DMS114 treated with DMSO at 0.1 percent for 48 hours (cell line): ENCODE results near the gene RRAD.

Experiments used
- DNase-seq: peaks from one replicate; lab custom pipeline; 2025; ENCODE audit not compliant: unreplicated experiment; lab: John Stamatoyannopoulos, UW

RRAD gene

GRCh38 chr16:66917741-66918140, 7.6 kb downstream of the RRAD start:
- no peak for DNase-seq

- DNase-seq = no peak
Observed at GRCh38 chr16:66916518-66916917, 8.8 kb downstream of the RRAD start.

DNA sequence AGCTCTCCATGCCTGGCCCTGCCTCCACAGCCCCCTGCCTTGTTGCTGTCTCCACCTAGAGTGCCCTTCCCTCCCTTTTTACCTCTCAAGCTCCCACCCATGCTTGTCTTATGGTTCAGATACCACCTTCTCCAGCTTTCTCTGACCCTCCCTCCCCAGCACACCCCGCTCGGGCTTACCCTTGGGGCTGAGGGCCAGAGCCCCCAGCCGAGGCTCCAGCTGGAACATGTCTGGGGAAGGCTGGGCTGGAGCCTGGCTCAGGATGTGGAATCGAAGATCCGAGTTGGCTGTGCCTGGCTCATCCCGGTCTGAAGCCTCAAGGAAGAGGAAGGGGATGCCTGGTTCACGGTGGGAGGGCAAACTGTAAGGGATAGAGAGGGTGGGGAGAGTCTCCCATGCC, 10.3 kb downstream of the RRAD start:
- DNase-seq = no peak

- DNase-seq = no peak
Observed at GRCh38 chr16:66914541-66914940, 10.8 kb downstream of the RRAD start.

DNA sequence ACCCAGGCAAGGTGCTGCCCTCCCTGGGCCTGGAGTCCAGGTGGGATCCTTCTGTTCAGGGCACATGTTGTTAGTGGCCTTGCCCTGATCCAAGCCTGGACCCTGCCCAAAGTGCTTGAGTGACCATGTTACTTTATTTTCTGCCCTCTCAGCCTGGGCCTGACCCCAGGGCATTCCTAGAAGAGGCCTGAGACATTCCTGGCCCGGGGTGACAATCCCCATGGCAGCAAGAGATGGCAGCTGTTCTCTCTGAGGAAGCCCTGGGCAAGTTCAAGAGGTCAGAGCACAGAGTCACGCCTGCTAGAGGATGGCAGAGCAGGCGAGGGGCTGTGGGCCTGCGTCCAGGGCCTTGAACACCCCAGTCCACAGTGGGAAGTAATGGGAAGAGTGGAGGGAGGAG, 11.6 kb downstream of the RRAD start:
- DNase-seq = no peak

GRCh38 chr16:66913081-66913480, 12.3 kb downstream of the RRAD start:
- no peak for DNase-seq

DNA sequence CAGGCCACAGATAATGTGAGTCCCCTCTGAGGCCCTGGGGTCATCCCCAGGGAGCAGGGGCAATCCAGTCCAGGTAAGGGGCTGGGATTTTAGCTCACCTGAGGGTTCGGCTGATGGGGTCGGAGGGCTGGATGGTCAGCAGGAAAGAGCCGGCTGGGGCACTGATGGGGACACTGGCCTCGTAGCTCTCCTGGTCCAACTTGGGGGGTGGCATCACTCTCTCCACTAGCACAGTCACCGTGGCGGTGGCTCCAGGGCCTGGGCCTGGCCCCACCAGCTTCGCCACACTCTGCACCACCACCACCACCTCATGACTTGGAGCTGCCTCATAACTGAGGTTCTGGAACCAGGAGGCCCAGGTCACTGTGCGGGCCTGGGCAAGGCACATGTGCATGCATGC, 13.5 kb downstream of the RRAD start:
- no peak for DNase-seq

DNA sequence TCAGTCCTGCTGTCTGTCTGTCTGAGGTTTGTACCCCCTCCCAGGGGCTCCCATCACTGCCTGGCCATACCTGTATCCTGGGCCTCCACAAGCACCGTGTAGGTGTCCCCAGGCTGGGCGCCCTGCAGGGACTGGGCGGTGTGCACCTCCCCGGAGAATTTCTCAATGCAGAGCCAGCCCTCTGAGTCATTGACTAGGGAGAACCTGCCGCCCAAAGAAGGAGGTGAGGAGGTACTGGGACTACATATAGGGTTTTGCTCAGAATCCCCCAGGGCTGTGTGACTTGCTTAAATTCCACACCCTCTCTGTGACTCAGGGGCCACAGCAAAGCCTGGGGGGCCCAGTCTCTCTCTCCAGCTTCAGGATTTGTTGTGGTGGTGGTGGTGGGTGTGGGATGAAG, 14.2 kb downstream of the RRAD start:
- DNase-seq = no peak

DNA sequence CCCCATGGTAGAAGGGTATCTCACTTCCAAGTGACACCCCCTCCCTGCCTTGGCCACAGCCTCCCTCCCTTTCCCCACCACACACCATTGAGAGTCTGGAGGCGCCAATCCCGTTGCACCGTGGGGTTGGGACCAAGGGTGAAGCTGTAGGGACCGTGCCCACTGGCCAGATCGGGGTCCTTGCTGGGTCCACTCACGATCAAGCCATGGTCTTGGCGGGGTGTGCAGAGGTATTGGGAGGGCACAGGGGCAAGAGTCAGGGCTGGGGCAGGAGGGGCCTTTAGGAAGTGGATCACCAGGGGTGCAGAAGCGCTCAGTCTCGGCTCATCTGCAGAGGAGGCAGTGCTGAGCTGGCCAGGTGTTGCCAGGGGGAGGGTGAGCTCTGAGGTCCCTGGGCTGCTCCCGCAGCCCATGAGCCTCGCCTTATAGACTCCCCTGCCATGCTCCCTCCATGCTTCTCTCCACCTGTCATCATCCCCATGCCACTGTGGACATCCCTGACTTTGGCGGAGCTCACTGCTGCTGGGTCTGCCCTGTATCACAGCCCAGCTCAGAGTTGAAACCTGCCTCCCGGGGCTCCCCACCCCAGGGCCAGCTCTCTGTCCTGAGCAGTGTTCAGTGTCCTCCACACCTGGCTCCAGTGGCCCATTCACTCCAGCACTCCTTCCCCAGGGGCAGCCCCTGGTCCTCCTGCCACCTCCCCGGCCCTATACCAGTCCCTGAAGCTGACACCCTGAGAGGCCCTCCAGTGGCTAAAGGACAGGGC, 15.0 kb downstream of the RRAD start:
- no peak for DNase-seq

GRCh38 chr16:66908762-66909559, 16.4 kb downstream of the RRAD start:
- DNase-seq = no peak

- DNase-seq = no peak
Observed at GRCh38 chr16:66908116-66908515, 17.2 kb downstream of the RRAD start.

DNA sequence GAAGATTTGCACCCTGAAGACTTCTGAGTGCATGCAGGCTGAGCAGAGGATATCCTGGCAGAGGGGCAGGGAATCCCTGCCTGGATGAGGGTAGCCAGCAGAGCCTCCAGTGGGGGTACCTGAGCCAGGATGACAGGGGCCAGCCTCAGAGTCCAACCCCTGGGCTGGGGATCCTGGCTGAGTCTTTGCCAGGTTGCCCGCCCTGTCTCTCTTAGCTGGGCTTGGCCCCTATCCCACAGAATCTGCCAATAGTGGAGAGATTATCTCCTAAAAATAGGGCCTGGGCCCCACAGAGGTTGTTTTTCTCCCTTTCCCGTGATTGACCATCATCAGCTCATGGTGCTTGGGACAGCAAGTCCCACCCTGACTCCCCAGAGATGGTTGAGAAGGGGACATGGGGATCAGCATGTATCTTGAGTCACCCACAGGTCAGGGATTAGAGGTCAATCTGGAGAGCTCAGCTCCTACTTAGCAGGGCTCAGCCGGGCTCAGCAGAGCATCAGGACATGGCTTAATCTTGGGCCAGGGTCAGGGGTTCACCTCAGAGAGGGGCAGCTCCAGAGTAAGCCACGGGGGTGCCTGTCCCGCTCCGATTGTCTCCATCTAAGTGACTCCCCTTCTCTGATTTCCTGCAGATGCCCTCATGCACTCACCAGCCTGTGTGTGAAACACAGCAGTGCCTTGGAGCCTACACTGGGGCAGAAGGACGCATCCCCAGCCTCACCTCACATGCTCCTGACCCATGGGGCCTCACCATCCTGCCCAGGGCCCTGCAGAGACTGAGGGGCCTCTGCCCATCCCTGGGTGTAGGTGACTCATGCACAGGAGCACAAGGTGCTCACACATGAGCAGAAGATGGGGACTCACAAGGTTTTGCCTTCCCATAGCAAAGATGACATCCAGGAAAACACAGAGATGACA, 18.2 kb downstream of the RRAD start:
- DNase-seq = no peak

- DNase-seq = no peak
Observed at GRCh38 chr16:66905633-66906539, 19.4 kb downstream of the RRAD start.

GRCh38 chr16:66904846-66905632, 20.3 kb downstream of the RRAD start:
- no peak for DNase-seq

- no peak for DNase-seq
Observed at GRCh38 chr16:66904428-66904845, 20.9 kb downstream of the RRAD start.

- DNase-seq = no peak
Observed at GRCh38 chr16:66903544-66904427, 21.5 kb downstream of the RRAD start.

- no peak for DNase-seq
Observed at GRCh38 chr16:66902648-66903543, 22.4 kb downstream of the RRAD start.

- no peak for DNase-seq
Observed at GRCh38 chr16:66901626-66902025, 23.7 kb downstream of the RRAD start.
